Thoracic aorta (tissue), 2 donors: ENCODE data around the gene CRTC1. TPM values are rescaled to one million over a fixed set of nuclear protein-coding genes. Genes with fewer than 3 reads are reported as not detected.

Experiments
- ATAC-seq: fragments of 150-250 bp; one replicate; pipeline ENCODE4 v1.8.0; 2017; ENCODE audit warnings: low read depth; ENCODE audit not compliant: insufficient number of reproducible peaks, low FRiP score
- DNase-seq: peaks from one replicate; pipeline ENCODE4 v3.0.0-alpha.2; 2020; ENCODE audit warnings: low spot score
- H3K27ac ChIP-seq, 2 donors: fragments of 200-600 bp; sonication (generic); 1 replicate in 1 of 2; 2 replicates in 1 of 2; pipeline ENCODE4 v1.5.1; 2016; ENCODE audit warnings: mild to moderate bottlenecking in 2 of 2, moderate library complexity in 2 of 2
- H3K27me3 ChIP-seq: fragments of 200-600 bp; sonication (generic); replicated peaks from 2 replicates; pipeline ENCODE4 v1.6.0; 2016; ENCODE audit warnings: mild to moderate bottlenecking; ENCODE audit not compliant: insufficient read depth
- H3K36me3 ChIP-seq: fragments of 200-600 bp; sonication (generic); one replicate; pipeline ENCODE4 v1.5.1; 2016
- H3K4me1 ChIP-seq, 2 donors: fragments of 200-600 bp; sonication (generic); 1 replicate in 1 of 2; 2 replicates in 1 of 2; pipeline versions ENCODE4 v1.5.1 to v1.6.0; 2016; ENCODE audit warnings: low read depth in 2 of 2, mild to moderate bottlenecking in 1 of 2; ENCODE audit not compliant: control insufficient read depth in 1 of 2
- H3K4me3 ChIP-seq: fragments of 200-600 bp; sonication (generic); 2 replicates; pipeline ENCODE4 v1.5.1; 2016; ENCODE audit warnings: mild to moderate bottlenecking
- H3K9me3 ChIP-seq: fragments of 200-600 bp; sonication (generic); 2 replicates; pipeline ENCODE4 v1.5.1; 2016
- CTCF ChIP-seq: fragments of 200-600 bp; sonication (generic); IDR thresholded peaks from one replicate; pipeline ENCODE4 v1.5.1; 2019; ENCODE audit warnings: antibody characterized with exemption
- total RNA-seq, 2 donors: library from RNA; depleted of rRNA; stranded (reverse); fragments of >200 nt; gene quantifications; one replicate each; pipeline versions ENCODE4 v1.1.0 to v1.2.3, GENCODE V29; 2016

The CRTC1 gene
- total RNA-seq, 2 donors from 2014 or later, result 8.7 to 11.2 TPM

DNA sequence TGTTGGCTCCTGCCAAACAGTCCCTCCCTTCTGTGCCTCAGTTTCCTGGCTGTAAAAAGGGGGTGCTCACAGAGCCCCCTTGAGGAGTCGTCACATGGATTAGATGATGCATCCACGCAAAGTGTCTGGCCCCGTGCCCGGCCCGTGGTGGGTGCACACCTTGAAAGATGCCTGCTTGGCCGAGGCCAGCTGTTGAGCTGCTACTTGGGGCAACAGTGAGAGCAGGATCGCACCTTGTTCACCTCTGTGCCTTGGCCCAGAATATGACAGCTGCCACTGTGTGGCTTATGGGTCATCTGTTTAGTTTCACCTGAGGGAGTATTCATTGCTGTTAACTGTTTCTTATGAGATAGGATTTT is 17.7 kb downstream of the CRTC1 start:
- H3K27ac ChIP-seq, result peak overlapping the region; percentile 66 to 74
- H3K4me1 ChIP-seq, result peaks cover 12 to 15% of the 10 kb centered on the region in 2 donors
- no peak for TF ChIP-seq CTCF
- H3K4me3 ChIP-seq, result peak overlapping the region; percentile 81
- no peak for ATAC-seq
- no peaks in the 10 kb centered on the region for H3K27me3 ChIP-seq
- no peak for DNase-seq
- H3K36me3 ChIP-seq, result no peaks in the 10 kb centered on the region
- no peaks in the 10 kb centered on the region for H3K9me3 ChIP-seq

DNA sequence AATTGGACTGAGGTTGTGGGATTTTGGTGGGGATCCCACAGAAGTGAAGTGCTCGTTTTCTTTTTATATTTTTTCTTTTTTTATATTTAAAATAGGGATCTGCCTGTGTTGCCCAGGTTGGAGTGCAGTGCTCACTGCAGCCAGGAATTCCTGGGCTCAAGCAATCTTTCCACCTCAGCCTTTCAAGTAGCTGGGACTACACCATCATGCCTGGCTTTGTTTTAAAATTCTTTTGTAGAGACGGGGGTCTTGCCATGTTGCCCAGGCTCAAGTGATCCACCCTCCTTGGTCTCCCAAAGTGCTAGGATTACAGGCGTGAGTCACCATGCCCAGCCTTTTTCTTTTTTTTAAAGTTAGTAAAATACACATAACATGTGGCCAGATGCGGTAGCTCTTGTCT is 20.6 kb downstream of the CRTC1 start:
- no peaks in the 10 kb centered on the region for H3K27me3 ChIP-seq
- H3K4me1 ChIP-seq, result peaks cover 12 to 15% of the 10 kb centered on the region in 2 donors
- no peak overlapping the region for H3K4me3 ChIP-seq
- TF ChIP-seq CTCF, result no peak
- no peaks in the 10 kb centered on the region for H3K9me3 ChIP-seq
- no peak overlapping the region for H3K27ac ChIP-seq
- DNase-seq, result no peak
- H3K36me3 ChIP-seq, result no peaks in the 10 kb centered on the region
- ATAC-seq, result no peak

GRCh38 chr19:18704971-18705370 is 21.5 kb downstream of the CRTC1 start:
- no peak for TF ChIP-seq CTCF
- ATAC-seq (no peak), DNase-seq (no peak)
- Histone ChIP-seq H3K27me3 (no peaks in the 10 kb centered on the region), H3K27ac (no peak overlapping the region), H3K36me3 (no peaks in the 10 kb centered on the region), H3K4me3 (no peak overlapping the region), H3K4me1 (peaks cover 10 to 12% of the 10 kb centered on the region in 2 donors), H3K9me3 (no peaks in the 10 kb centered on the region)

DNA sequence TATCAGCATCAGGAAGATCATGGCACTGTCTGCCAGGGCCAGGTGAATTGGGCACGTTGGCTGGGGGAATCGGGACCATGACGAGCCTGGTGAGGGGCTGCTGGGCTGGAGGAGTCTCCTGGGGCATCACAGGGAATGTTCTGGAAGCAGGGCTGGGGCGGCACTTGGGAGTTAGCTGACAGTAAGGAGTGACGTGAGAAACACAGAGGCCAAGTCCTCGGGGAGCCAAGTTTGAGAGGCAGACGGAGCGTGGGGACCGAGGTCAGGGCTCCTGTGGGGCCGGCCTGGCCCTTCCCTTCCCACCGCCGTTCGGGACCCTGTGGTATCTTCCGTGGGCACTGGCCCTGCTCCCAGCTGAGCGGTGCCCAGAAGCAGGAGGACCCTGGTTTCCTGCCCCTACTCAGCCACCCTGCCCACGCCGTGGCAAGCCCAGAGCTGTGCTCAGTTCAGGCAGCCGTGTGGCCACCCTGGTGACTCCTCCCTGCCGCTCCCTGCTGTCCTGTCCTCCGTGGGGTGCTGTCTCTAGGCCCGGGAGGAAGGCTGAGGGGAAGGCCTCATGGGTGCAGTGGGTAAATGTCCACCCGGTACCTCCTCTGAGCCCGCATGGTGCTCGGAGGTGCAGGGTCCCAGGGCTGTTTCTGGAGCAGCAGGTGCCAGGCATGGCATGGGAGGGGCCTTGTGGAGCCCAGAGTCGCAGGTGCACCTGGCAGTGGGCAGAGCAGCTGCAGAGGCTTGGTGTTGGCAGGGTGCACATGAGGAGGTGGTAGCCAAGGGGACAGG is 25.2 kb downstream of the CRTC1 start:
- DNase-seq, result no peak
- H3K27ac ChIP-seq, result no peak overlapping the region
- no peak for TF ChIP-seq CTCF
- no peaks in the 10 kb centered on the region for H3K36me3 ChIP-seq
- no peaks in the 10 kb centered on the region for H3K9me3 ChIP-seq
- H3K4me3 ChIP-seq, result no peak overlapping the region
- ATAC-seq, result no peak
- H3K4me1 ChIP-seq, result peaks cover 4 to 12% of the 10 kb centered on the region in 2 donors
- H3K27me3 ChIP-seq, result no peaks in the 10 kb centered on the region

- Histone ChIP-seq H3K4me3 (no peak overlapping the region), H3K27ac (no peak overlapping the region), H3K36me3 (no peaks in the 10 kb centered on the region), H3K9me3 (no peaks in the 10 kb centered on the region), H3K27me3 (no peaks in the 10 kb centered on the region), H3K4me1 (peaks cover 4 to 12% of the 10 kb centered on the region in 2 donors)
- ATAC-seq (no peak), DNase-seq (no peak)
- TF ChIP-seq CTCF, result no peak
Measured at GRCh38 chr19:18709546-18709945, 26.1 kb downstream of the CRTC1 start.
